ENCODE results near the gene EFCAB12. TPM values are rescaled to one million over a fixed set of nuclear protein-coding genes. Genes with fewer than 3 reads are reported as not detected.

The EFCAB12 gene
- polyA plus RNA-seq, result under 1 TPM in 1 of 3 donors, not detected in 2; 0.12 TPM

DNA sequence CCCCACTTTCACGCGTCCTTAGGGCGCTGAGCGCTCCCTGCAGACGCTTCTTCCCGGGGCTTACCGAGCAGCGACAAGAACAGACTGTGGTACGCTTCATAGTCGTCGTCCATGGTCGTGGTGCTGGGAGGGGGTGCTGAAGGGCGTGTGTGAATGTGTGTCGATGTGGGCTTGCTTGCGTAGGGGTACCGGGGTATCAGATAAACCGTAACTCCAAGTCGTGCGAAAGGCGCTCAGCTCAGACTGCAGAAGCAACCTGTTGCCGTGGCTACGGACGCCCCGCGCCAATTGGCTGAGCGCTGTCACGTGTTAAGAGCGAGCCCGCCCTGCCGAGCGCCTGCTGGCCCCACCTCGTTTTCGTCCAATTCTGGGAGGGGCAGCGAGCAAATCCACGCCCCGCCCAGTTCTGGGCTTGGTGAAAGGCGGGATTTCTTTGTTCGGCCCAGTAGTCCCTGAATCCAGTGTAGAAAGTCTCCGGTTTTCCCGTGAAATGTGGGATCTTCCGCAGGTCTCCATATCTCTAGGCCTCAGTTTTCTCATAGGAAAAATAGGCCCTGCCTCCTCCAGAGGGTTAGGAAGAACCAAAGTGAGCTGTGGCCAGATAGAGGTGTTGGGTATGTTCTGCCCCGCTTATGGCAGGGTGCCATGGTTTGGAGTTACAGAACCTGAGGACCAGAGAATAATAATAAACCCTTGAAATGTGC lies at the start of gene EFCAB12:
EFCAB12 (minus strand) TSS at position 261 of the 704 bp plus-strand sequence; CDS start at position 113, 148 bp downstream.
- H3K27ac Mint-ChIP-seq, result peak within 1 kb of the TSS; percentile 16 to 85 (median 76)
- peak within 1 kb of the TSS; percentile 83 to 89 (median 87) for H3K4me3 Mint-ChIP-seq
- H3K27me3 Mint-ChIP-seq (ENCODE audit: low read depth in 3 of 3), result peaks cover 4 to 9% (median 5%) of the 10 kb centered on the region in 3 donors
- no peaks in the 10 kb centered on the region for H3K9me3 Mint-ChIP-seq
- peaks cover 28 to 41% of the 10 kb centered on the region in 2 donors for H3K4me1 Mint-ChIP-seq
- DNase-seq, result peak; percentile 83 to 85 (median 84)
- H3K36me3 Mint-ChIP-seq, result peaks cover 5 to 19% (median 15%) of the 10 kb centered on the region in 3 donors

DNA sequence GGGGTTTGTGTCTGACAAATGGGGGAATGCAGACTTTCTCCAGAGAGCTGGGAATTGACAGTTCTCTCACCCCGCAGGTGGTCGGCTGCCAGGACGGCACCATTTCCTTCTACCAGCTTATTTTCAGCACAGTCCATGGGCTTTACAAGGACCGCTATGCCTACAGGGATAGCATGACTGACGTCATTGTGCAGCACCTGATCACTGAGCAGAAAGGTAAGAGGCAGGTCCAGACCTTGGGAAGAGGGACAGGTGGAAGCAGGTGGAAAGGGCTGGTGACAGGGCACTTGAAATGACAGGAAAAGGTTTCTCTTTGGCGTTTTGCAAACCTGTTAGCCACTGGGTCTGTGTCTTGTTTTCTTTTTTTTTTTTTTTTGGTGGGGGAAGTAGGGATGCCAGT lies 48.1 kb upstream of the EFCAB12 start:
- no peak overlapping the region for H3K27ac Mint-ChIP-seq
- no peaks in the 10 kb centered on the region for H3K9me3 Mint-ChIP-seq
- H3K4me3 Mint-ChIP-seq, result no peak overlapping the region
- DNase-seq, result no peak
- H3K27me3 Mint-ChIP-seq (ENCODE audit: low read depth in 3 of 3), result no peaks in the 10 kb centered on the region
- H3K36me3 Mint-ChIP-seq, result peaks cover 15 to 43% (median 25%) of the 10 kb centered on the region in 3 donors
- no peaks in the 10 kb centered on the region for H3K4me1 Mint-ChIP-seq

DNA sequence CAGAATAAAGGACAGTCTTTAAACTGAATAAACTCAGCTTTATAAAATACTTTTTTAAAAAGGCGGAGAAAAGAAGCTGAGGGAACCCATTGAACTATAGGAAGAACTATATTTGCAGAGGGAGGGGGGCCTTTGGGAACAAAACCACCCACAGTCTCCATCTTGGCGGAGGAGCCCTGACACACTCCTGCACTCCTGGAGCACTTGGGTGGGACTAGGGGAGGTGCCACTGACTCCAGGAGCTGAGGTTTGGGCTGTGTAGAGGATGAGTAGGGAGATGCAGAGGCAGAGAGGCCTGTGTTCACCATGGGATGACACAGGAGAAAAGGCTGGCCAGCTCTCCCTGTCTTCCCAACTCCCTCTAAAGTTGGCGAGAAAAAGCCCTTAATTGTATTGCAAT lies 47.4 kb upstream of the EFCAB12 start:
- H3K4me3 Mint-ChIP-seq, result no peak overlapping the region

DNA sequence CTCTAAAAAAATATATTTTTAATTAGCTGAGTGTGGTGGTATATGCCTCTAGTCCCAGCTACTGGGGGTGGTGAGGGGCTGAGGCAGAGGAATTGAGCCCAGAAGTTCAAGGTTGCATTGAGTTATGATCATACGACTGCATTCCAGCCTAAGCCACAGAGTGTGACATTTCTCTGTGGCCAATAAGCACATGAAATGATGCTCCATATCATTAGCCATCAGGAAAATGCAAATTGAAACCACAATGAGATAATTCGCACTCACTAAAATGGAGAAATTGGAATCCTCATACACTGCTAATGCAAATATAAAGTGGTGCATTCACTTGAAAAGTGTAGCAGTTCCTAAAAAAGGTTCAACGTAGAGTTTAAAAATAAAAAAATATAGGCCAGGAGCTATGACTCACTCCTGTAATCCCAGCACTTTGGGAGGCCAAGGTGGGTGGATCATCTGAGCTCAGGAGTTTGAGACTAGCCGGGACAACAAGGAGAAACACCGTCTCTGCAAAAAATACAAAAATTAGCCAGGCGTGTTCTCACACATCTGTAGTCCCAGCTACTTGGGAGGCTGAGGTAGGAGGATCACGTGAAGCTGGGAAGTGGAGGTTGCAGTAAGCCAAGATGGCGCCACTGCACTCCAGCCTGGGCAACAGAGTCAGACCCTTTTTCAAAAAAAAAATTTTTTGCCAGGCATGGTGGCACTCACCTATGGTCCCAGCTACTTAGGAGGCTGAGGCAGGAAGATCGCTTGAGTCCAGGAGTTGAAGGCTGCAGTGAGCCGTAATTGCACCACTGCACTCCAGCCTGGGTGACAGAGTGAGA lies 46.8 kb upstream of the EFCAB12 start:
- peaks cover 0 to 1% (median 0%) of the 10 kb centered on the region in 3 donors for H3K27me3 Mint-ChIP-seq (ENCODE audit: low read depth in 3 of 3)
- no peak overlapping the region for H3K27ac Mint-ChIP-seq
- no peaks in the 10 kb centered on the region for H3K4me1 Mint-ChIP-seq
- DNase-seq, result no peak
- no peak overlapping the region for H3K4me3 Mint-ChIP-seq
- no peaks in the 10 kb centered on the region for H3K9me3 Mint-ChIP-seq
- H3K36me3 Mint-ChIP-seq, result peaks cover 15 to 42% (median 22%) of the 10 kb centered on the region in 3 donors

More for the DNA sequence above, 47.4 kb upstream of the EFCAB12 start:
- Mint-ChIP-seq H3K9me3 (no peaks in the 10 kb centered on the region), H3K4me1 (no peaks in the 10 kb centered on the region), H3K36me3 (peaks cover 19 to 48% (median 25%) of the 10 kb centered on the region in 3 donors), H3K27ac (no peak overlapping the region), H3K27me3 (ENCODE audit: low read depth in 3 of 3) (no peaks in the 10 kb centered on the region)
- no peak for DNase-seq

DNA sequence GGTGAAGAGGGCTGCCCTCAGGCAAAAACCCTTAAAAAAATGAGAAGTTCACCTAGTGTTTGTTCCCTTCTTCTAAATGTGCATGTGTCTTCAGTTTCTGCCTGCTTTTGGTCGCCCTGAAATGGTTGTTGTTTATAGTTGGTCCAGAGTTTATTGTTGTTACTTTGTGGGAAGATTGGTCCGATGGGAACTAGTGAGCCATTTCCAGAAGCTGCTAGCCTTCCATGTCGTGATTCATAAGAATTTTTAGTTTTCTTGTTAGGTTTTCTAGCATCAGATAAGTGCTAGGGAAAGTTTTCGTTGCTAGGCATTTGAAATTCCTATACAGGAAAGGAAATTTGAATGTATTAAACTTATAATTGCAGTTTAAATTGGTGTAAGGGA lies 45.3 kb upstream of the EFCAB12 start:
- no peak for DNase-seq
- H3K9me3 Mint-ChIP-seq, result no peaks in the 10 kb centered on the region
- H3K36me3 Mint-ChIP-seq, result peaks cover 20 to 41% (median 22%) of the 10 kb centered on the region in 3 donors
- no peaks in the 10 kb centered on the region for H3K4me1 Mint-ChIP-seq
- H3K27ac Mint-ChIP-seq, result no peak overlapping the region
- H3K27me3 Mint-ChIP-seq (ENCODE audit: low read depth in 3 of 3), result peaks cover 0 to 1% (median 0%) of the 10 kb centered on the region in 3 donors
- no peak overlapping the region for H3K4me3 Mint-ChIP-seq

DNA sequence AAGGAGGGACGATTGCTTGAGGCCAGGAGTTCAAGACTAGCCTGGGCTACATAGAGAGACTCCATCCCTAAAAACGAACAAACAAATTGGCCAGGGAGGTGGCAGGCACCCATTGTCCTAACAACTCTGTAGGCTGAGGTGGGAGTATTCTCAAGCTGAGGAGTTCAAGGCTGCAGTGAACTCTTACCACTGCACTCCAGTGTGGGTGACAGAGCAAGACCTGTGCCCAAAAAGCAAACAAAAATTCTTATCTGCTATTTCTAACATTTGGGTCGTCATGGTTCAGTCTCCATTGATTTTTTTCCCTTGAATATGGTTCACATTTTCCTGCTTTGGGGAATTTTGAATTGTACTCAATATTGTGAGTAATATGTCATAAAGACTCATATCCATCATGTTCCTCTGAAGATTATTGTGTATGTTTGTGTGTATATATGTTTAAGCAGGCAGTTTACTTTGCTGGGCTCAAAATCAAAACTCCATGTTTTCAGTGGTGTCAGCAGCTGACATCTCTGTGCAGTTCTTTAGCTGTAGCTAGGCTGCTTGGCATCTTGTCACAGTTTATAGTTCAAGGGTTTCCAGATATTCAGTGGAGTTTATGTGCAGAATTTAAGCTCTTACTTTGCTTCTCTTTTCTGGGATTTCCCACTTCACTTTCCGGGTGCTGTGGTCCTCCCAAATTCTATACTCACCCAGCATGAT lies 44.8 kb upstream of the EFCAB12 start:
- Mint-ChIP-seq H3K27me3 (ENCODE audit: low read depth in 3 of 3) (peaks cover 0 to 3% (median 0%) of the 10 kb centered on the region in 3 donors), H3K4me3 (no peak overlapping the region), H3K27ac (no peak overlapping the region), H3K9me3 (no peaks in the 10 kb centered on the region), H3K4me1 (no peaks in the 10 kb centered on the region), H3K36me3 (peaks cover 20 to 41% (median 22%) of the 10 kb centered on the region in 3 donors)
- no peak for DNase-seq

DNA sequence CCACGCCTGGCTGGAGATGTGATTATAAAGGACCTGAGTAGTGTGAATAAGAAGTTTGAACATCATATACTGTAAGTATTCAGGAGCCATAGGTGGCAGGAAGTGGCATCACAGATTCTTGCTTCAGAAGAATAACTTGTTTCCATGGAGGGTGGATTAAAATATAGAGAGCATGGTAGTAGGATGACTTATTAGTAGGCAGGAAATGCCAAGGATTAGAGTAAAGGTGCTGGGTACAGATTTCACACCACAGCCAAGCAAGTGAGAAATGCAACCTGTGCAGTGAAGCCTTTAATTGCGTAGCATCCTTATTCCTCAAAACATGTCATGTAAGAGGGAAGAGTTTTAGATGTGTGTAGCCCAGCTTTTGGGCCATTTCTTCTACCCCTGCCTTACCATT lies 42.4 kb upstream of the EFCAB12 start:
- Mint-ChIP-seq H3K4me3 (no peak overlapping the region), H3K4me1 (no peaks in the 10 kb centered on the region), H3K9me3 (no peaks in the 10 kb centered on the region), H3K27ac (no peak overlapping the region), H3K27me3 (ENCODE audit: low read depth in 3 of 3) (peaks cover 0 to 3% (median 0%) of the 10 kb centered on the region in 3 donors), H3K36me3 (peaks cover 13 to 23% (median 15%) of the 10 kb centered on the region in 3 donors)
- DNase-seq, result no peak

DNA sequence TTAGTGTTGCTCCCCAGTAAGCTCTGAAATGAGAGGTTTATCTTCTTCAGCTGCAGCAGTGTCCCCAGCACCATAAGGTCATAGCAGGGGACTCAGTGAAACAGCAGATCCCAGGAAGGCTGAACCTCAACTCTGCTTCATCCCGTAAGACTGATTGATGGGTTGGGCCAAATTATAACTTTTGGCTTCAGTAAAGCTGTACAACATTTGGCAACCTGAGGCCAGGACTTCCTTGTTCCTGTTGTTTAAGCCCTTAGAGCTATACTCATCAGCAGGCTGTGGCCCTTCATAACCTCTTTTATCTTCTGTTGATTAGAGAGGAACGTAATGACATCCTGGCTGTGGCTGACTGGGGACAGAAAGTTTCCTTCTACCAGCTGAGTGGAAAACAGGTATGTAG lies 40.6 kb upstream of the EFCAB12 start:
- no peaks in the 10 kb centered on the region for H3K4me1 Mint-ChIP-seq
- no peak for DNase-seq
- H3K27ac Mint-ChIP-seq, result no peak overlapping the region
- H3K36me3 Mint-ChIP-seq, result peaks cover 13 to 27% (median 15%) of the 10 kb centered on the region in 3 donors
- H3K27me3 Mint-ChIP-seq (ENCODE audit: low read depth in 3 of 3), result peaks cover 0 to 3% (median 0%) of the 10 kb centered on the region in 3 donors
- H3K9me3 Mint-ChIP-seq, result no peaks in the 10 kb centered on the region
- H3K4me3 Mint-ChIP-seq, result no peak overlapping the region

DNA sequence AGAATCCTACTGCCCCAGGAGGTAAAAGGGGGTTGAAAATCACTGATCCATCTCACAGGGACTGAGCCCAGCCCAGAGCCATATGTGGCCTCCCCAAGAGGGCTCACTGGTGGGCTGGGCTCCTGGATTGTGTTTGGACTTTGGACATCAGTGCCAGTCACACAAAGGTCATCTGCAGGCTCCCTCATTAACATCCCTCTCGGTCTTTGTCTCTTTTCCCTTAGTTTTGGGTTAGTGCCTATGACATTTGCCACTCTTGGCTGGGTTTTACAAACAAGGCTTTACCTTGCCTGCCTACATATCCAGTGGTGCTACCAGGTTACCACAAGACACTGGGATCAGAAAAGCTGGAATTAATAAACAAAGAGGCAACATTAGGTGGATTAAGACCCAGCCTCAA lies 39.5 kb upstream of the EFCAB12 start:
- H3K27me3 Mint-ChIP-seq (ENCODE audit: low read depth in 3 of 3), result peaks cover 0 to 3% (median 0%) of the 10 kb centered on the region in 3 donors
- no peak overlapping the region for H3K4me3 Mint-ChIP-seq
- H3K9me3 Mint-ChIP-seq, result no peaks in the 10 kb centered on the region
- no peak for DNase-seq
- H3K27ac Mint-ChIP-seq, result no peak overlapping the region
- H3K36me3 Mint-ChIP-seq, result peaks cover 8 to 27% (median 15%) of the 10 kb centered on the region in 3 donors
- no peaks in the 10 kb centered on the region for H3K4me1 Mint-ChIP-seq

DNA sequence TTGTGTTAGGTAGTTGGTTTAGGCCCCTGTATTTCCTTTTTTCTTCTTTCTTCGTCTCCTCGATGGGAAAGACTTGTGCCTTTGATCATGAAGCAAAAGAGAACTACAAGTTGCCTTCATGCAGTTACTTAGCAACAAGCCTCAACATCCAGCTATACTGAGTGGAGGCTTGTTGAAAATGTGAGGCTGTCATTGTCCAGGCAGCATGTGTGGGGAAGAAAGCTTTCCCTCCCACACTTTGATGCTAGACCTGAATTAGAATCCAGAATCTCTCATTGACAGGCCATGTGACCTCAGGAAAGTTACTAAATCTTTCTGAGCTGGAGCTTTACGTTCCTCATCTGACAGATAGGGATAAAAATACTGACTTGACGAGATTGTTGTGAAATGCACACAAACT lies 35.3 kb upstream of the EFCAB12 start:
- Mint-ChIP-seq H3K4me3 (no peak overlapping the region), H3K27me3 (ENCODE audit: low read depth in 3 of 3) (peaks cover 0 to 2% (median 0%) of the 10 kb centered on the region in 3 donors), H3K9me3 (no peaks in the 10 kb centered on the region), H3K36me3 (peaks cover 4 to 15% (median 7%) of the 10 kb centered on the region in 3 donors), H3K27ac (no peak overlapping the region), H3K4me1 (no peaks in the 10 kb centered on the region)
- DNase-seq, result no peak

DNA sequence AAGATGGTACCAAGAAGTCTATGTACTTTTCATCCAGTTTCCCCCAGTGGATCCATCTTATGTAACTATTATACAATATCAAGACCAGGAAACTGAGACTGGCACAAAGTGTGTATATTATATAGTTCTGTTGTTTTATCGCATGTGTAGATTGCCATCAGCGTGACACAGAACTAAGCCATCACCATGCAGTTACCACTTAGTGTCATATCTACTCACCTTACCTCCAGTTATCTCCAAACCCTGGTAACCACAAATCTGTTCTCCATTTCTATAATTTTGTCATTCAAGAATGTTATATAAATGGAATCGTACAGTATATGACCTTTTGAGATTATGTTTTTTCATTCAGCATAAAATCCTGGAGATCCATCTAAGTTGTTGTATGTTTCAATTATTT lies 34.7 kb upstream of the EFCAB12 start:
- no peak overlapping the region for H3K27ac Mint-ChIP-seq

DNA sequence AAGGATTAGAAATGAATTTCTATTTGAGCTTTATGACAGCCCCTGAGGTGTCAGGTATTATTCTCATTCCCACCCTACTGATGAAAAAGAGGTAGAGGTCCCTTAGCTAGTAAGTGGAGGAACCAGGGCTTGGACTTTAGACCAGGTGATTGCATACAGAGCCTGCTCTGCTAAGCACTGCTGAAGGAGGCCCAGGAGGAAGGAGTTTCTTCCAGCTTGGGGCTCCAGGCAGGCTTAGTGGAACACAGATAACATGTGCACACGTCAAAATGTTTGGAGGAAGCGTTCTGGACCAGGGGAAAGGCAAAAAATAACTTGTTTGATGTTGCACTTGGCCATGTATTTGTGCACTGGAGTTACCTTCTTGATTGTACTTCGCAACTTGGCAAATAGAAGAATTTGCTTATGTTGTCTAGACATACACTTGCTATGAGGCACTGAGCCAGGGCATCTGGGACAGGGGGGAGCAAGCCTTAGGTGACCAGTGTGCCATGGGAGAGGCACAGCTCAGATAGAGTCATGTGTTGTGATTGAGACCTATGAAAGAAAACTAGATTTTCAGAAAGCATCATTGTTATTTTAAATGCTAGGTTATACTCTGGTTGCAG lies 34.0 kb upstream of the EFCAB12 start:
- Mint-ChIP-seq H3K27ac (no peak overlapping the region), H3K4me3 (no peak overlapping the region), H3K9me3 (no peaks in the 10 kb centered on the region), H3K27me3 (ENCODE audit: low read depth in 3 of 3) (no peaks in the 10 kb centered on the region), H3K36me3 (peaks cover 4 to 18% (median 8%) of the 10 kb centered on the region in 3 donors), H3K4me1 (no peaks in the 10 kb centered on the region)
- DNase-seq, result no peak

More for the DNA sequence above, 34.7 kb upstream of the EFCAB12 start:
- Mint-ChIP-seq H3K27me3 (ENCODE audit: low read depth in 3 of 3) (no peaks in the 10 kb centered on the region), H3K36me3 (peaks cover 4 to 17% (median 7%) of the 10 kb centered on the region in 3 donors), H3K4me1 (no peaks in the 10 kb centered on the region), H3K4me3 (no peak overlapping the region), H3K9me3 (no peaks in the 10 kb centered on the region)
- DNase-seq, result no peak

DNA sequence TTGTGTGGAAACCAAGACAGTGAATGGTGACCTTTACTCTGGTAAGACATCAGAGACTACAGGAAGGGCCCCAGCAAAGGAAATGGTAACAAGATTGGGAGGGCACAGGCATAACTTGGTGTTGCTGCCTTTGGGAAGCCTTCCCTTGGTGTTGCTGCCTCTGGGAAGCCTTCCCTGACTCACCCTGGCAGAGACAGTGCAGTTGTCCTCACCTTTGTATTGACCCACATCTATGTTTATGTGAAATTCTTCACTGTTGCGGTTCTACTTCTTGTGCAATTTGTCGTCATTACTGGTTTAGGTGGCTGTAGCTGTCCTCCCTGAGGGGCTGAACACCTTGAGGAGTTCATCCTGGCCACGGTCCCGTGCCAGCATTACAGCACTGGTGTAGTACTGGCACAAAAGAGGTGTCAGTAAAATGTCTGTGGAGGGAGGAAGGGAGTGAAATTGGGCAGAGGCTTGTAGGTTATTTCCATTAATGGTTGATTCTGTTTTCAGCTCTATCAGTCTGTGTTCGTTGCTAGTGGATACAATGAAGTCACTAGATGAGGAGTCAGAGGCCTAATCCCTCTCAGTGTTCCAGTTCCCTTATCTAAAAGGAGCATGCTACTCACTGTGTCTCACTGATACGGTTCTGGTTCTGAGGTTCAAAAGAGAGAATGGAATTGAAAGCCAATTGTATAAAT lies 33.2 kb upstream of the EFCAB12 start:
- Mint-ChIP-seq H3K36me3 (peaks cover 4 to 21% (median 13%) of the 10 kb centered on the region in 3 donors), H3K4me1 (no peaks in the 10 kb centered on the region), H3K4me3 (no peak overlapping the region), H3K27me3 (ENCODE audit: low read depth in 3 of 3) (no peaks in the 10 kb centered on the region), H3K27ac (no peak overlapping the region), H3K9me3 (no peaks in the 10 kb centered on the region)
- no peak for DNase-seq

Data from immature natural killer cell (primary cell).